Ramos (cell line): ENCODE data around the gene ROR1.

ENCODE experiments used
- in situ Hi-C: fragments of 300-500 bp; cut with MboI; formaldehyde crosslinking; loops from one replicate; pipeline ENCODE4 v1.14.3; 2022; ENCODE audit warnings: low sequenced_read_pairs; ENCODE audit not compliant: unreplicated experiment

ROR1 gene

GRCh38 chr1:64175639-64176038, 401.8 kb downstream of the ROR1 start:
- in situ Hi-C loops, result no loop called here

GRCh38 chr1:64176659-64177058, 402.8 kb downstream of the ROR1 start:
- in situ Hi-C loops, result no loop called here

GRCh38 chr1:64179588-64179987, 405.8 kb downstream of the ROR1 start:
- in situ Hi-C loops, result no loop called here

GRCh38 chr1:64182207-64182606, 408.4 kb downstream of the ROR1 start:
- in situ Hi-C loops, result no loop called here

- in situ Hi-C loops, result no loop called here
These were observed 409.7 kb downstream of the ROR1 start for GRCh38 chr1:64183395-64184002.

- in situ Hi-C loops, result no loop called here
These were observed 410.2 kb downstream of the ROR1 start for GRCh38 chr1:64184003-64184440.

DNA sequence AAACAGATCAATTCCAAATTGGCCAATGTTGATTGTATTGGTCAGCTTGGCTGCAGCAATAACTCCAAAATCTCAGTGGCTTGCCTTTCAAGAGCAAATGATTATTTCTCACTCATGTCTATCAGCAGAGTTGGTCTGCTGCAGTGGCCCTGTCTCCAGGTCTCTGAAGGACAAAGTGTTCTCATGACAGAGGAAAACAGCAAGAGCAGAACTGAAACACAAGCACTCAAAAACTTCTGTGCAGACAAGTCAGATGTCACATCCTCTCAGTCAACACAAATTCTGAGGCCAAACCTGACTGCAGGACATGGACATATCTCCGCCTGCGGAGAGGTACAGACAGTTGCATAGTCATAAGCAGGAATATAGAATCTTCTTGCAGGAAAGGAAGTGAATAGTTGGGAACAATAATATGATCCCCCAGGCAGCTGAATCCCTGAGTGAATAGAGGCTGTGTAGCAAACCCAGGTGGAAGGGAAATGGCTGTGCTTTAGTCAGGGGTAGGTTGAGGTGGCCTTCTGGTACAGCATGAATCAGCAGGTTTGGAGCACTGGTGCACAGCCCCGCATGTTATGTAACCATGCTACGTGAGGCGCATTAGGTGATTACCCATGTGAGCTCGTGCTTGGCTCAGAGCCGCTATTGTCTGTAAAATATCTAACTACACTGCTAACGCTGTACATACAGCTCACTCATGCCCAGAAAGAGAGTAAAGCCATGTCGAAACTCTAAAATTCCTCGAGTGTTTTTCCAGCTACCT, 412.5 kb downstream of the ROR1 start:
- in situ Hi-C loops, result no loop called here

- in situ Hi-C loops, result no loop called here
These were observed 413.1 kb downstream of the ROR1 start for GRCh38 chr1:64186898-64187280.

DNA sequence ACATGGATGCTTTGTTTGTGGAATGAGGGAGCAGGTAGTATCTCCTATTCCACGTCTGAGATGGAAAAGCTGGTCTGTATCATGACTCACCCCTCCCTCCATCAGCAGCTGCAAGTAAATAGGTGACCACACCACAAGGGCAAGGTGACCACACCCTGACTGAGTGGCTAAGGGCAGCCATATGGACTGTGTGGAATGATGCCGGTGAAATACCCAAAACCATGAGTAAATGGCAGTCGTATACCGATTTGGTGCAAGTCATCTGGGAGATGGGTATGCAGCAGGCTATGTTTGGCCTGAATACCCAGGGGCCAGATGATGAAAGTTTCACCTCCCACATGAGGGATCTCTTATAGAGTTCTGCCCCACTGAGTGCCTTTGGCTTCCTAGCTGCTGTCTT, 413.8 kb downstream of the ROR1 start:
- in situ Hi-C loops, result no loop called here

DNA sequence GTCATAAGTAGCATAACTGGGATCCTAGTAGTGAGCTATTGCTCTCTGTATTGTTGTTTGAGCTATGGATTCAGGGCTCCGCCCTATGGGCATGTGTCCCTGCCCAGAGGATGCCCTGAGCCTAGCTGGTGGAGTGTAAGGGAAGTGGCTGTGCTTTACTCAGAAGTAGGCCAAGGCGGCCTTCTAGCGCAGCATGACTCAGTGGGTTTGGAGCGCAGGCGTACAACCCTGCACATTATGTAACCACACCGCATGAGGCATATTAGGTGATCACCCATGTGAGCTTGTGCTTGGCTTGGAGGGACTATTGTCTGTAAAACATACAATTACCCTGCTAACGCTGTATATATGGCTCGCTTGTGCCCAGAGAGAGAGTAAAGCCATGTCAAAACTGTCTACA, 418.5 kb downstream of the ROR1 start:
- in situ Hi-C loops, result no loop called here

DNA sequence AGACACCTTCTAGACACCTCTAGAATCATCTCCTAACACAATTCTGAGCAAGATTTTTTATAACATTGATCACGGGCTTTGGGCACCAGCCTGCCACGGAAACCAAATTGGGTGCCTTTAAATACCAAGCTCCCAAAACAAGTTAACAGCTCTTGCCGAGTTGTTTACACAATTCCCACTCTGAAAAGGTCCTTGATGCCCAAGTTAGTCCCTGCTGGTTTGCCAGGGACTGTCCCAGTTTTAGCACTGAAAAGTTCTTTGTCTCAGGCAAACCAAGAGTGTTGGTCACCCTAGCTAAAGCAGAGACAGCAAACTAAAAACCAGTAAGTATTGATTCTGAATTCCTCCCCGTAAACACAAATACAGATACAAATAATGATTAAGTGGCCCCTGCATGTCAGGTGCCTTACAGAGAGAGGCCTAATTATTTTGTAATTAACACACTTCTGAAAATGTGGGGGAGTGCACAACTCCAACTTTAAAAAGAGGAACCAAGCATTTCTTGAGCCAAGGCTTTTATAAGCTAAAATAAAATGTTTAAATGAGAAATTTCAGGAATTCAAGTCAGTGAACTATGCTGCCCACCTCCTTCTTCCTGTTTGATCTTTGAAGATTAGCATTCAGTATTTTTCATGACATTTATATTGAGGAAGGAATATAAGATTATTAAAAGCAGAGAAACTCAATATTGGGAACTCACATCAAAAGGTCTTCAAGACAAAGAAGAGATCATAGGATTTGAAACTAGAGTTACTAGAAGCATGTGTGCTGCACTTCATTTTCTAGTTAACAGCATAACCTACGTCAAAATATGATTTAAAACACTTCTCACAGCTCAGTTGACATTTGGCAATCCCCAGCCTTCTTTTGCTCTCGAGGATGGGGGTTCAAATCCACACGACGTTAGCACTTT, 420.6 kb downstream of the ROR1 start:
- in situ Hi-C loops, result no loop called here

DNA sequence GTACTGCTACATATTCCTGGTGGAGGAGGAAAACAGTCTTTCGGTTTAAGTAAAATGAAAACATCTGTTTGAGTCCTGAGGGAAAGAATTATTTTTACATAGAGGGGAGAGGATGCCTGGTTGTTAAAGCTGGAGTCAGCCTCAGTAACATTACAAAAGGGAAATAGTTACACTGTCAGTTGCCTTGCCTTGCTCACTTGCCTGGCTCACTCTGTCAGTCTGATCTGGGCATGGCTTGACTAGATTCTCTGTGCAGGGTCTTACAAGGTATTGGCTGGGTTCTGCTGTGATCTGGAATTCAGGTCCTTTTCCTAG, 421.2 kb downstream of the ROR1 start:
- in situ Hi-C loops, result no loop called here

DNA sequence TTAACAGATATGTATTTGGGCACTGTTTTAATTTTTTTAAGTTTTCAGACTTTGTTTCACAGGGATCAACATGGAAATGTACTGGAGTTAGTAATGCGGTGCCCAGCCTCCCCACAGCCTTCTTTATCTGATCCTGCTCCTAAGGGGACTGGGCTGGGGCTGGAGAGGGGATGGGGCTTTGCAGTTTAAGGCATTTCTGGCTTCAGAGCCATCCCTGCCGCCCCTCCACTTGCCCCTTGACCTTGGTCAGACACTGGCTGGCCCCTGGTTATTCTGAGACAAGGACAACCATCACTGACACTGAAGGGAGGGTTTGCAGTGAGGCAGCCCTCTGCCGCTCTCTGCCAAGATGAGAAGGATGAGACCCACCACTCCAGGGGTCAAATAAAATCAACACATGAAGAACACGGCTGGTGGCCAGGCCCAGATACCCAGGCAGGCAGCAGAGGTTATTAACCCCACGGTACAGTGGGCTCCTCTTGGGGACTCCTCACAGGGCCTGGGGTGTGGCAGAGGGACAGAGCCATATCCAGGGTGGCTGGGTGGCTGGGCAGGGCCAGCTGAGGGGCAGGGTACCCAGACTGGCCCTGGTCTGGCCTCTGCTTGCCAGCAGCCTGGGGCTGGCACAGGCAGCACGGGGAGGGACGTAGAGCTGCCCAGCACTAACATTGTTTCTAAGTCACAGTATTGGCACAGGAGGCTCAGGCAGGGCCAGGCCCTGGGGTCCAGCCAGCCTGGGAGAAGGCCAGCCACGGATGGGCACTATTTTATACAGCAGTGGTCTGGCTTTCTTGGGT, 422.5 kb downstream of the ROR1 start:
- in situ Hi-C loops, result no loop called here

GRCh38 chr1:64197076-64197475, 423.3 kb downstream of the ROR1 start:
- in situ Hi-C loops, result no loop called here

DNA sequence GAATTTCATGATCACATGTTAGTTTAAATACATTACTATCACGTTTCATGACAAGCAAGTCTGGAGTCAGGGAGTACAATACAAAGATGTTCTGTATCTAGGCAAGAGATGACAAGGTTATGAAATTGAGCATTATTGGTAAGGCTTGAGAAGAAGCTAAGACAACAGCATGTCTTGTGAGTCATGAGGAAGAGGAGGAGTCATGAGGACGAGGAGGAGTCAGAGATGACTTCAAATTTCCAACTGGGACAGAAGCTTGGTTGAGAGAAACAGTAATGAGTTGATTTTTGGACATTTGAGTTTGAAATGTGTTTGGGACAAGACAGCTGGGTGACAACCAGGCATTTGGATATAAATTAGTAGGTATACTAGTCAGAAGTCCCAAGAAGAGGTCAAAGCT, 425.3 kb downstream of the ROR1 start:
- in situ Hi-C loops, result no loop called here

GRCh38 chr1:64200064-64200463, 426.2 kb downstream of the ROR1 start:
- in situ Hi-C loops, result no loop called here

GRCh38 chr1:64203420-64203819, 429.6 kb downstream of the ROR1 start, which contains the start of gene UBE2U:
Gene UBE2U (plus strand): TSS chr1:64203623. CDS start chr1:64204051, 428 bp downstream.
- in situ Hi-C loops, result no loop called here

DNA sequence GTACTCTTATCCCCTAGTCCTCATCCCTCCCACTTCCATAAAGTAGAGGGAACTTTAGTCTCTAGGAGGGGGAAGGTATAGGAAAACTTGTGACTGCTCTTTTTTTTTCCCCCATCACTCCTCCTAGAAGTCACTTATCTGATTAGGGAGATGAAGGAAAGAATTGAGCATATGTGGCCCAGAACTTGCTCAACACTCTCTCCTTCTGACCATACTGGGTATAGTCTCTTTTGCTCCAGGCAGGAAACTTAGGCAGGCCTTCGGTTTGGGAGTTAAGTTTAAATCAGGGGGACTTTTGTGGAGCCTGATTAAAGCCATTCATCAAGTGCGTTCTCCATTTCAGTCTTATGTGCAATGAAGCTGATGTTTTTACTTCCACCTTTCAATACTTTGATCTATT, 435.4 kb downstream of the ROR1 start:
- in situ Hi-C loops, result no loop called here

DNA sequence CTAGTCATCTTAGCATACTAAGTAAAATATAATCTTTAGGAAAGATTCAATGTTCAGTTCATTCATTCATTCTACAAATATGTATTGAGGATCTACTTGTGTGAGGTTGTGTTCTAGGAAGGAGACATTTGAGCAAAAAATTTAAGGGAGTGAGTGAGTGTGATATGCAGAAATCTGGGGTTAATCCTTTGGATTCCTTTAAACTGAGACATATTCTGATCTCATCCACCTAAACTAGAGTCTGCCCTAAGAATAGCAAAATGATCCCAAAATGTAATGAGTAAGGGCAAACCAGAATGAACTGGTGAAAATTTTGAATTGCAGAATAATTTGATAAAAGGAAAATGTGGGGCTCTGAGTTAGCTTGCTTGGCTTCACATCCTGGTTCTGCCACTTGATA, 438.2 kb downstream of the ROR1 start:
- in situ Hi-C loops, result no loop called here

- in situ Hi-C loops, result no loop called here
These were observed 441.8 kb downstream of the ROR1 start for GRCh38 chr1:64215576-64215975.
